Measurements from ENCODE around the gene TPX2. TPM values are rescaled to one million over a fixed set of nuclear protein-coding genes. Genes with fewer than 3 reads are reported as not detected.

The TPX2 gene
- polyA plus RNA-seq, 1 donor = 71.2 TPM

DNA sequence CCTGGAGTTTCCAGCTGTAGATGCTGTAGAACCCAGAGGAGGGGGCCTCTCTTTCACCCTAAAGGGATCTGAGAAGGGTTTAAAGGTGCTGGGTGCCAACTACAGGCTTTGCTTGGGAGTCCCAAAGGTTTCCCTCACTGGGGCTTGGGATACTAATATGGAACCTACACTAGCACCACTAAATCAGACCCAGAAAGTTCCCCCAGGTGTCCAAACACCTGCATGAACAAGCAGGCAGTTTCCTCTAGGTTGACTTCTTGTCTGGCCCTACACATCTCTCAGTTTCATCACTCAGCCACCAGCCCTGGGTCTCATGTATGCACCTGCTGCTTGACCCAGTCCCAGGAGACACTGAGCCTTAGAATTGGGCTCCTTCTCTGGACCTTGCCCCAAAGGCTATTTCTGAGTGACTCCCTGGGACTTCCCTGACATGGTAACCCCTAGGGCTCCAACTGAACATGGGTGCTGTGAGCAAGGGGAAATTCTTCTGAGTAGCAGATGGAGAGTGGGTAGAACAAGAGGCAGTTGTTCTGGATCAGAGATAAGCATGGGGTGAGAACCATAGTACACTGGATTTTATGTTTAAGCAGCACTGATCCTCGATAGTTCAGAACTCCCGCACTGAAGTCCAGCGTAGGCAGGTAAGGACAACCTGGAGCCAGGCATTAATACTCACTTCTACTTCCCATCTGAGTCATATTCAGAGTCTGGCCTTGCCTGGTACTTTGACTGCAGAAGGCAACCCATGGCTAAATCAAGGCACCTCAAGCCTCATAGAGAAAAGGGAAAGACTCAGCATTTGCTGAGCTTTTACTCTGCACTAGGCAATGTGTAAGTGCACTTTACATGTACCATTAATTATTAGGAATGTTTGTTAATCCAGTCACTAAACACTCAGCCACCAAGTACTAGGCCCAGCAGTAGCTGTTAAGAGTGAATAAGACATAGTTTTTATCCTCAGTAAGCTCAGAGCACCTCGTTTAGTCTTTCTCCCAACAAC lies 33.2 kb upstream of the TPX2 start:
- DNase-seq = no peak

DNA sequence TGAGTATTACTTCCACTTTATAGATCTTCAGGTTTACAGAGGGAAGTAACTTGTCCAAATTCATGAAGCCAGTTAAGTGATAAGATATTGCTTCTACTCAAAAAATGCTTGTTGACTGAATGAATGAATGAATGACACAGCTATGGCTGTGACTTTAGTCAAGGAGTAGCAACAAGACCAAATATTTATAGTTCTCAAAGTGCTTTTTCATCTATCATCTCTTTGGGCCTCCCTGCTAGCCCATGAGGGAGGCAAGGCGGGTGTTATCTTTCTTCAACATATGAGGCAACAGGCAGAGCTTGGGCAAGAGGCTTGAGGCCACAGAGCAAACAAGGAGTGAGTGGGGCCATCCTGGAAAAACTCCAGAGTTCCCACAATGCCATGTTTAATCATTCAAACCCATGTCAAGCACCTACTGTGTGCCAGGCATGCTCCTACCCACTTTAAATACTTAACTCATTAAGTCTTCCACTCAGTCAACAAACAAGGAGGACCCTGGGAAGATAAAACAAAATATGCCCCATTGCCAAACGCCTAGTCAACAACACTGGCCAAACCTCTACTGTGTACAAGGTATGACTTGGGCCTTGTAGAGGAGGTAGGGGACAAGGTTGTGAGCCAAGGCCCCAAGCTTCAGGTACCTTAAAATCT lies 32.4 kb upstream of the TPX2 start:
- DNase-seq = no peak

DNA sequence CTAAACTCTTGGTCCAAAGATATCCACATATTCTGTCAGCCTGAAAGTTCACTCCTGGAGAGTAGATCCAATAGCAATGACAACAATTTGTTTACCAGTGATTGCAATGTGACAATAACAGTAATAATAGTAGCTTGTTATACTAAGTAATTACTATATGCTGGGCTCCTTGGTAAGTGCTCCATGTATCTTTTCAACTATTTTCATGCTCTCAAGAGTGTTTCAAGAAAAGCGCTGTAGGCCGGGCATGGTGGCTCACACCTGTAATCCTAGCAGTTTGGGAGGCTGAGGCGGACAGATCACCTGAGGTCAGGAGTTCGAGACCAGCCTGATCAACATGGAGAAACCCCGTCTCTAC lies 31.9 kb upstream of the TPX2 start:
- DNase-seq = no peak

DNA sequence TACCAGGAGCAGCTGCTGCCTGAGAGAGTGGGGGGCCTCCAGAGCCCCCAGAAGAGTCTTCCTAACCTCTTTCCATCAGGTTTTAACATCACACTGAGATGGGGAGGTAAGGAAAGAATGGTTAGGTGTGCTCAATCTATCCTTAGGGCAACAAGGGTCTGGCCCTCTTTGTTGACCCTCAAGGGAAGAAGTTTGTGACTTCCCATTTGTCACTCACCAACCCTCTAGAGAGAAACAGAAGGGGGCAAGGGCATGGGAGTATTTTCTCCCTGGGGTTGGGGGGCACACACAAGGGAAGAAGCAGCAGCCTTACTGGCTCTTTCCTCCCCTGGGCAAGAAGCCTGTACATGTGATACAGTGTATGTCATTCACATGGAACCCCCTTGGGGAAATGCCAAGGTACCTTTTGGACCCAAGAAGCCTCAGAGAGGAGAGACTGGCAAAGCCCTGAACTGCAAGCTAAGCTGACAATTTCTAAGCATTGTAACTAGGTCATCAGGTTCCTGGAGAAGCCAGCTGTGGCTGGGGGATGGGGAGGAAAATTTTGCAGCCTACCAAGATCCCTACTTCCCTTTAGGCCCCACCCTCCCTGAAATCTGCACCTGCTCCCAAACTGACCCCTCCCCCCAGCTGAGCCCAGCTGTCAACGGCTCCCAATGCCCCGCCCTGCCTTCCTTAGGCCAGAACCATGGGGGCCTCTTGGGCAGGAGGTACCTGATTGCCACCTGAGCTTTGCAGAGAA lies 30.9 kb upstream of the TPX2 start:
- no peak for DNase-seq

DNA sequence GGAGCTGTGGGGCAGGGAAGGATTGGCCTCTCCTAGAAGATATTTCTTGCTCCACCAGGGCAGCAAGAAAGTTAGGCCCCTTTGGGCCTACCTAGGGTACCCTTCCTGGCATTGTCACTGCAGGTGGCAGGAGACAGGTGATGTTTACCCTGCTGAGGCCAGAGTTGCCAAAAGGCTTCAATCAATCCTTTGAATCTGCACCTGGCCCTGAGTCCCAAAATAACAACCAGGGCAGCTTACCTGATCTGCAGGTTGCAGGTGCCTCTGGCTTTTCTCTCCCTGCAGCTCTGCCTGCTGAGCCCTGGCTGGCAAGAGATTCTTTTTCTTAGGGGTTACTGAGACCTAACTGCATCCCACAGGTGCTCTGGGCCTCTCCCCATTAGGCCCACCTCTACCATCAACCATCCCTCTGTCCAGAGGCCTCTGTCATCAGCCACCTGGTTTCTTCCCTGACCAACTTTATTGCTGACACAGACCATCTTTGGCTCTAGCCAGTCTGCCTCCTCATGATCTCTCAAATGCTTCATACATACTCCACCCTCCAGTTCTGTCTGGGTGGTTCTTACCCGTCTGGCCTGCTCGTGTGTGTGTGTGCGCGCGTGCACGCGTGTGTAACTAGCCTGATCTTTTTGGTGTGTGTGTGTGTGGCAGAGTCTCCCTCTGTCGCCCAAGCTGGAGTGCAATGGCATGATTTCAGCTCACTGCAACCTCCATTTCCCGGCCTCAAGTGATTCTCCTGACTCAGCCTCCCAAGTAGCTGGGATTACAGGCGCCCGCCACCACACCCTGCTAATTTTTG lies 30.2 kb upstream of the TPX2 start:
- no peak for DNase-seq

DNA sequence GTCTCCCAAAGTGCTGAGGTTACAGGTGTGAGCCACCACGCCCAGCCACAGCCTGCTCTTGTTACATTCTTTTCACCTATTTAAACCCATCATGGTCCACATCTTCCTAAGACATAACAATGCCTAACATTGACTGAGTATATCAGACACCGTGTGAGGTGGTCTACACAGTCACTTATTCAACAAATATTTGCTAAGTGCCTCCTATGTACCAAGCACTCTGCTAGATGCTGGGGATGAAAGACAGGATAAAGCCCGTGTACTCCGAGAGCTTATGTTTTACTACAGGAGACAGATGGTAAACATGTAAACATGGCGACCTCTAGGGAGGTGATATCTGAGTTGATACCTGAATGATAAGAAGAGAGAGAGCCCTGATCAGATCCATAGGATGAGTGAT lies 29.2 kb upstream of the TPX2 start:
- DNase-seq = no peak

DNA sequence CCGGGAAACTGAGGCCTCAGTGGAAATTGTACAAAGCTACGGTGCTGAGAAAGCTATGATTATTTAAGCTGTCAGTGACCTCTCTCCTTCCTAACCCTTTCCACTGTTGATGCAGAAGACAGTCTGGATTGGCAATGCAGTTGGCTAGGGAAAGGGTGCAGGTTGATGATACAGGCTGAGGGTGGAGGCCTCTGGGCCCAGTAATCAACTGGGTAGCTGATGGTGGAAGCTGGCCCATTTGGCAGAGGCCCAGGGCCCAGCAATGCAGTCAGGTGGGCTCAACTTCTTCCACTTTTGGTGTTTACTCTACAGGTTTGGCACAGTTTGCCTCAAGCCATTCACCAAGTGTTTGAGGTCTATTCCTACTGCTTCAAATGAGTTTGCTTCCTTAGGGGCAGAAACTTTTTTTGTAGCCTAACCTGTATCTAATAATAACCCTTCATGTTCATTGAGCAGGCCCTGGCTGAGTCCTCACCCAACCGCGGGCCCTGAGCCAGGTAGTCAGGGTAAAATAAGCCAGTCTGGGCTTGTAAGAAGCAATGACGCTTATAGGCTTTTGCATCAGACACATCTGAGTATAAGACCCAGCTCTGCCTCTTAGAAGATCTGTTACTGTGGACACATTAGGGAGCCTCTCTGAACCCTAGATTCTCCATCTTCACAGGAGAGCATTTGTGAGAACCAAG lies 28.5 kb upstream of the TPX2 start:
- no peak for DNase-seq

DNA sequence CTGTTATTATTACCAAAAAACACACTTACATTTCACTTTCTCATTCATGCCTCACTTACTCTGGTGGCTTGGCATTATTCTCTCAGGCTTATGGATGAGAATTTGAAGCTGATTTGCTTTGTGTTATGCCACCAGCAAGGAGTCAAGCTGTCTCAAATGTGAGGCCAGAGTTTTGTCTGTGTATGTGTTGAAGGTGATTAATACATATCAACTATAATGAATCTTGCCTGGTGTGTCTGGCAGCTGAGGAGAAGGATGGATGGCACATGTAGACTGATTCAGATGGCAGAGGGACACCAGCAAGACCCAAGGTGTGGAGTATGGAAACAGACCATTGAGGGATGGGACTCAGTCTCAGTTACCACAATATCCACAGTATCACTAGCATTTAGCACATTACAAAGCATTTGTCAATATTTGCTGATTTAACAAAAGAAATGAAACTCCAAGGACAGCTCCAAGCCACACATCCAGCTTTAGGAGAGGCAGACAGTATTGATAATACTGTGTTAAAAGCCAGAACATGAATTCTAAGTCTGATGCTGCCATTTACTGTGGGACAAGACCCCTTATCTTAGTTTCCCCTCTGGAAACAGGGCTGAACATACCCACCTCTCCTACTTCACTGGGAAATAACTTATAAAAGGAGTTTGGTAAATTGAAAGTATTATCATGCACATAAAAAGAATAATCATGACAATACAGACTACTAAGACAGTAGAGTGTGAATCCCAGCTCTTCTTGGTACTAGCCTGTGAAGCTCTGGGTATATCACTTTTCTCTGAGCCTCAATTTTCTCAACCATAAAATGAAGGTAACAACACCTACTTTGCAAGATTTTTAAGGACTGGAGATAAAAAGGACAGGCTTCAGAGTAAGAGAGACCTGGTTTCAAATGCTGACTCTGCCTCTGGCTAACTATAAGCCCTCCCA lies 27.6 kb upstream of the TPX2 start:
- DNase-seq = no peak

DNA sequence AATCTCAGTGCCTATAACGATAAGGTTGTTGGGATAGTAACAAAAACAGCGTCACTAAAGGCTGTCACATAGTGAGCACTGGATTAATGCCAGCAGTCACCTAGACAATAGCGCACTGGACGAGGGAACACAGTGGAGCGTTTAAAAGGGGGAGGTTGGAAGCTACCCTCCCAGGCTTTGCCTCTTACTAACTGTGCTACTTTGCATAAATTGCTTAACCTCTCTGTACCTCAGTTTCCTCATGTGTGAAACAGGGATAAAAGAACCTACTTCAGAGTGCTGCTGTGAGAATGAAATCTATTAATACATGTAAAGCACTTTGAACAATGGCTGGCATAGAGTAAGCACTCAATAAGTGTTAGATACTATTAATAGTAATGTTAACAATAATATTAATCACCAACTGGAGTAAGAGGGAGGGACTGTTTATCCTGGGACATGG lies 27.0 kb upstream of the TPX2 start:
- DNase-seq = no peak

DNA sequence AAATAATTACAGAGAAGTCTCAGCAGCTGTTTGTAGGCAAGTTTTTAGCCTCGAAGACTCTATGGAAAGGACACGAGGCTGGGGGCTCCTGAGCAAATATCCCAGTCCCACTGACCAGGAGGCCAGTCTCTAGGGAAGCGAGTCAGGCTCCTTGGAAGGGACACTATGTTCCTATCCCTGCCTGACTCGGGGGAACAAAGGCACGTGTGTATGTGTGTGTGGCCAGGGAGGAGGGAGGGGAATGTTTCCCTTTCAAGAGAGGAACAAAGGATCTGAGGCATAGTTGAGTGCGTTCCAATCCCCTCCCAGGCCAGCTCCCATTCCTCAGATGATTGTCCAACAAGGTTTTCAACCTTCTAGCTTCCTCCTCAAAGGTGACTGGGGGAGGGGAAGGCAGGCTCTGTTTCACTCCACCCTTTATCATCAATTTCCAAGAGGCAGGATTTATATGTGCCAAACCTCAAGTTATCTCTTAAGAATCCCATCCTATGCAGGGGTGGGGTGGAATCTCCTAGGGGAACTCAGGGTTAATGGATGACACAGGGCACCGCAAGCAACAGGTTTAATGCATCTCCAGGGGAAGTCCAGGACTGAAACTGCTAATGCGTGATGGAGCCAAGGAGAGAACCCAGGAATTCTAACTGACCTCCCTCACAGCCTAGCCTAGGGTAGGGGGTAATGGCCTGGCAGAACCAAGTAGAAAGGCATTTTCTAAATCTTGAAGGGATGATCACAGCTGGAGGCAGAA lies 26.4 kb upstream of the TPX2 start:
- DNase-seq = peak; percentile 60

DNA sequence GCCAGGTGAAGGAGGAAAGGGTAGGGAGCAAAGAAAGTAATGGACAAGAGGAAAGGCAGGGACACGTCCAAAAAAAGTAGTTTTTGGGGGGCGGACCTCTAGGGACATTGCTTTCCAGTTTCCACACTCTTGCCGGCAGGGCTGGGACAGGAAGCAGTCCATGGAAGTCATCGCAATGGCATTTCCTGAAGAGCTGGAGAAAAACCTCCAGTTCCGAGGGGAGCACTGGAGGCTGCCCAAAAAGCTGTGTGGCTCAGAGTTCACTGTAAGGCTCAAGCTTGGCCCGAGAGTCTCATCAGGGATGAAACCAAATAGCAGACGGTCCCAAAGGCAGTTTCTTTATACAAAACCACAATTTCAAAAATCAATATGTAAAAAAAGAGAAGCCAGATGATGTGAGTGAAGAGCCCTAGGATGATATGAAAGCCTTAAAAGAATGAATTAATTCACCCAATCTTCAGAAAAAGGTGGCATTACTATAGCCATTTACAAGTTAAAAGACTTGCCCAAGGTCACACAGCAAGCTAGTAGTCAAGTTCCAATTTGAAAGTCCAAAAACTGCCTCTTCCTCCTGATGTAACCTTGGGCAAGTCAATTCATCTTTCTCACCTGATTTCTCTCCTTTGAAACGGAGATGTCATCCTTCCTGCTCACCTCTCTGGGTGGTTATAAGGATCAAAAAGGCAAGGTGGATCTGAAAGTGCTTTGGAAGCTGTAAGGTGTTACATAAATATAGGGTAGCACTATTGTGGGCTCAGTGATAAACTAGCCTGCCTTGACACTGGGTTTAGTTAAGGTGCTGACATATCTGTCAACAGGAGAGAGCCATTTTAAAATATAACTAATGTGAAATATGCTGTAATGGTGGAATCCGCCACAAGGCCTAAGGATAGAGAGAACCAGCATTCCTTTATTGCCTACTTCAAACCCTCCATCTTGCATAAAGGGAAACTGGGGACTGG lies 25.5 kb upstream of the TPX2 start:
- no peak for DNase-seq

DNA sequence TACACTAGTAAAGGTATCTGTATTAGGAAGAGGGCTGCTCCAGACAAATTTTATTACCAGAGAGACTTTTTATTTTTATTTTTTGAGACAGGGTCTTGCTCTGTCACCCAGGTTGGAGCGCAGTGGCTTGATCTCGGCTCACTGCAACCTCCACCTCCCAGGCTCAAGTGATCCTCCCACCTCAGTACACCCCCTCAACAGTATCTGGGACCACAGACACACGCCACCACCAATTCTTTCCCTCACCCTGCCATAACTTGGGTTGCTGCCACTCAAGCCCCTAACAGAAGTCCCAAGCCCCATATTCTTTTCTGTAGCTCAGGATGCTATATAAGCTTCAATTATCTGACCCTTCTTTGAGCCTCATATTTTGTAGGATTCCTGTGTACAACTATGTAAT lies 23.3 kb upstream of the TPX2 start:
- no peak for DNase-seq

DNA sequence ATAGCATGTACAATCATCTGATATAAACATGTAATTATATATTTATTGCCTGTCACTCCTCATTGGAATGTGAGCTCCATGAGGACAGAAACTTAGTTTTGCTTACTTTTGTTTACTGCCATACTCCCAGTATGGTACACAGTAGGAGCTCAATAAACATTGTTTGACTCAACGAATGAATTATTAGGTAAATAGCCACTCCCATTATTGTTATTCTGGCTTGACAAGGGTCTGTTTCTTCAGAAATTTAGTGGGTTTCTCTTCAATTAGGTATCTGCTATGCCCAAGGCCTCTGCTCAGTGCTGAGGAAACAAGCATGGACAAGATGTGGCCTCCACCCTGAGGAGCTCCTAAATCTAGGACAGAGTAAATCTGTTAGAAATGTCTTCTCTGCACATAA lies 22.7 kb upstream of the TPX2 start:
- no peak for DNase-seq

DNA sequence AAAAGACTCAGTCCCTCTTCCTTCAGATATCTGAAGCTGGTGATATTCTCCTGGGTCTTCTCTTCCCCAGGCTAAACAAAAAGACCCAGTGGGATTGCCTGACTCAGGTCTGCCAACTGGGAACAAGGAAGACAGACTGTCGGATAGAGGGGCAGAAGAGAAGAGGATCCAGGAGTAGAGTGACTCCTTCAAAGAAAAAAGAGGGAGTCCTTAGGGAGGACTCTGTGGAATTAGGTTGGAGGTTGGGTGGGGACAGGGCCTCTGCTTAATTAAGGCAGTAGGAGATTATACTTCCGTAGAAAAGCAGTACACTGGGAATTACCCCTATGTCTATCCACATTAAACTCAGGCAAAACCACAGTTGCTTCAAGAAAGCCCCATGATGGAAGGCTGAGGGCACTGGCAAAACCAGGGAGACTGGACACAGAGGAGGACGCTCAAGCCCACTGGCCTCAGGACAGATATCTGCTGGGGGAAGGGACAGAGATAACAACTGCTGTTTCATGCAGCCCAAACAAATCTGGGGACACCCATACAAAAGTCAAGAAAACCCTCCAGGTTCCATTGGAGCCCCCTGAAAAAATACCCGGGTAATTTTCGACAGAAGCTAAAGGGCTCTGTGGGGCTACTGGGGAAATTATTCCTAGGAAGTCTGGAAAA lies 22.1 kb upstream of the TPX2 start:
- DNase-seq = no peak

DNA sequence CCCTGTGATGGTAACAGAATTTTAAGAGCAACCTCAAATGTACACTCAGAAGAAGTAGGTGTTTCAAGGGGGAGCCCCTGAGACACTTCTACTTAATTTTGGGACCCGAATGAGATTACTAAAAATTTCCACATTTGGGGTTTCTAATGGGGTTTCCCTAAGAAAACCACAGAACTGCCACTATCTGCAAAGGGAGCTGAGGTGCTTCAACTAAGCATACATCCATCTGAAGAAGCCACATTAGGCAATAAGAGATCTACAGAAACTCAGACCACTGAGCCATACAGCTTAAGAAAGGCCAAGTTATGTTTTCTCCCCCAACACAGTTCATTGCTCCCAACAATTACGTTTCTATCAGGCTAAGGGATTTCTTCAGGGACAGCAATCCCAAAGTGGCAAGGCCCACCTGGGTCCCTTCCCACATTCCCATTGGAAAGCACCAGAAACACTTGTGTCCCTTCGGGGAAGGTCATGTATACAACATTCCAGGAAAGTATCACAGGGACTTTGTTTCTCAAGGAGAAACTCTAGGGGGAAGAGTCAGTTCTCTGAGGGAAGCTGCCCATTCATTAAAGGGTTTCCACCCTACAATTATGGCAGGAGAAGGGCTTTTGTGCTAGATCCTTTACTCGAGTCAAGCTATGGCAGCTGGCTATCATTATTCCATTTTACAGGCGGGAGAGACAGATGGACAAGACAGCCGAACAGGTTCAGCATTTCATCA lies 21.4 kb upstream of the TPX2 start:
- DNase-seq = no peak

DNA sequence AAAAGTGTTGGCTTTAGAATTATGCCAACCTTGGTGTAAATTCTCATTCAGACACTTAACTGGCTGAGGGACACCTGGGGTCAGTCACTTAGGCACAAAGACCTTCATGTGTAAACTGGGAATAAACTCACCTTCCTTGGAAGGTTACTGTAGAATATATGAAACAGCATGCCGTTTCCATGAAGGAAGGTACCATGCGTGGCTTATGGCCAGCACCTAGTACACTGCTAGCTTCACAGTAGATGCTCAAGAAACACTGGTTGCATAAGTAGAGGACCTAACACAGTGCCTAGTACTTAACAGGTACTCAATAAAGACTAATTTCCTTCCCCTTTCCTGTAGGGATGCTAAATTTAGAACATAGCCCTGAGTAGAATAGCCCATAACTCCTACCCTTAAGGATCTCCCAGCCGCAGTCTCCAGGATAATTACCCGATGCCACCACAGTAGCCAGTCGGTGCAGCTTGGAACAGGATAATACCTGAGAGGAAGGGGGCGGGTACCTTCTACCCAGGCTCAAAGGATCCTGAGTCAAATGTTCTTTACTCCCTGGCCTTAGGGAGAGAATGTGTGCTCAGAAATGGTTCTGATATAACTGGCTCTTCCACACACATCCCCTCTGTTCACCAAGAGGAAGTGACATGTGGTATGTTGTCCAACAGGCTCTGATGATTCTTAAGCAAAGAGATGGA lies 20.0 kb upstream of the TPX2 start:
- no peak for DNase-seq
